Measurements from ENCODE around the gene C9orf152.
"Not testable (repeated sequence)": the region's sequence is repeated elsewhere in the genome, so short reads cannot be mapped to it uniquely, and the experiment has no call there.

The C9orf152 gene

GRCh38 chr9:110208031-110208430 is at the start of gene C9orf152:
C9orf152 (minus strand) TSS chr9:110208159; CDS start chr9:110207579, 580 bp downstream.
- DNase-seq = no peak

GRCh38 chr9:110257097-110257841 is 49.3 kb upstream of the C9orf152 start:
- DNase-seq = no peak

GRCh38 chr9:110256380-110257096 is 48.6 kb upstream of the C9orf152 start, which contains the start of gene TXN:
TXN (minus strand) TSS chr9:110256507; CDS start chr9:110256435, 72 bp downstream.
- peak; percentile 95 for DNase-seq

- peak; percentile 56 for DNase-seq
Observed at GRCh38 chr9:110255463-110256379, 47.8 kb upstream of the C9orf152 start.

- DNase-seq = no peak
Observed at GRCh38 chr9:110255034-110255462, 47.1 kb upstream of the C9orf152 start.

- DNase-seq = no peak
Observed at GRCh38 chr9:110254500-110254899, 46.5 kb upstream of the C9orf152 start.

GRCh38 chr9:110252509-110253139 is 44.7 kb upstream of the C9orf152 start:
- DNase-seq = no peak

GRCh38 chr9:110251770-110252169 is 43.8 kb upstream of the C9orf152 start:
- DNase-seq = not testable (repeated sequence)

- no peak for DNase-seq
Observed at GRCh38 chr9:110251212-110251611, 43.3 kb upstream of the C9orf152 start.

GRCh38 chr9:110249603-110250002 is 41.6 kb upstream of the C9orf152 start:
- no peak for DNase-seq

- no peak for DNase-seq
Observed at GRCh38 chr9:110248361-110248760, 40.4 kb upstream of the C9orf152 start.

- no peak for DNase-seq
Observed at GRCh38 chr9:110246214-110246613, 38.3 kb upstream of the C9orf152 start.

GRCh38 chr9:110244616-110245015 is 36.7 kb upstream of the C9orf152 start:
- no peak for DNase-seq

GRCh38 chr9:110241858-110242321 is 33.9 kb upstream of the C9orf152 start:
- no peak for DNase-seq

GRCh38 chr9:110241260-110241857 is 33.4 kb upstream of the C9orf152 start:
- no peak for DNase-seq

GRCh38 chr9:110240198-110240597 is 32.2 kb upstream of the C9orf152 start:
- DNase-seq = no peak

GRCh38 chr9:110228321-110228720 is 20.4 kb upstream of the C9orf152 start:
- no peak for DNase-seq

- DNase-seq = no peak
Observed at GRCh38 chr9:110224583-110224982, 16.6 kb upstream of the C9orf152 start.

GRCh38 chr9:110220809-110221208 is 12.8 kb upstream of the C9orf152 start:
- DNase-seq = no peak

- no peak for DNase-seq
Observed at GRCh38 chr9:110217656-110218099, 9.7 kb upstream of the C9orf152 start.

- no peak for DNase-seq
Observed at GRCh38 chr9:110214586-110215355, 6.8 kb upstream of the C9orf152 start.
